GM12891 (cell line): ENCODE results near the gene RNF125.

Source experiments
- PAX5 ChIP-seq: IDR thresholded peaks from 2 replicates; pipeline ENCODE4 v1.6.1; 2011; ENCODE audit warnings: low read length, moderate library complexity, mild to moderate bottlenecking; ENCODE audit not compliant: insufficient read depth, severe bottlenecking
- POLR2A ChIP-seq: IDR thresholded peaks from 2 replicates; pipeline ENCODE4 v1.6.1; 2011; ENCODE audit warnings: low read depth, low read length, control low read depth
- POLR2AphosphoS5 ChIP-seq: IDR thresholded peaks from 2 replicates; pipeline ENCODE4 v1.6.1; 2011; ENCODE audit warnings: low read depth, low read length, control low read depth
- SPI1 ChIP-seq: IDR thresholded peaks from 2 replicates; pipeline ENCODE4 v1.6.1; 2011; ENCODE audit warnings: low read depth, low read length, control low read depth

DNA sequence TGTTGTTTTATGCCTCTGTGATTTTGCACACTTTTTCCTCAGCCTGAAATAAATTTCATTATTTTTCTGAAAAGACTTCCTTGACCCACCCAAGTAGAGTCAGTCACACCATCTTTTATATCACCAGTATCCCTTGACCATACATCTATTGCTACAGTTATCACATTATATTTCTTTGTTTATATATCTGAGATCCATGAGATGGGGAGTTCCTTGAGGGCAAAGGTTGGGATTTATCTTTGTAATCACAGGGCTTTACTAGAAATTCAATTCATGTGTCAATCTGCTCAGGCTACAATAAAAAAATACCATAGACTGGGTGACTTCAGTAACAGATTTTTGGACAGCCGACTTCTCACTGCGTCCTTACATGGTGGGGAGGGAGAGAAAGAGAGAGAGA, 60.2 kb downstream of the RNF125 start:
- no peak for TF ChIP-seq POLR2AphosphoS5
- no peak for TF ChIP-seq SPI1
- no peak for TF ChIP-seq POLR2A
- no peak for TF ChIP-seq PAX5
